Endothelial cell of umbilical vein (primary cell): Measurements from ENCODE around the gene KRT79. TPM values are rescaled to one million over a fixed set of nuclear protein-coding genes. Genes with fewer than 3 reads are reported as not detected.

Experiments
- BruUV-seq: library from RNA; stranded (reverse); fragments of 400-500 nt; replicated peaks from 2 replicates; lab custom pipeline; 2021; lab: Mats Ljungman, UMichigan
- CTCF ChIA-PET: fragments of 300-600, 350-600 bp; sonication (Branson Sonifier 250); formaldehyde crosslinking; loops from one replicate; lab custom pipeline; 2021; ENCODE audit warnings: antibody characterized with exemption, inconsistent platforms; lab: Charles Lee
- POLR2A ChIA-PET: fragments of 300-600, 350-600 bp; sonication (Branson Sonifier 250); formaldehyde crosslinking; loops from one replicate; lab custom pipeline; 2021; ENCODE audit warnings: antibody characterized with exemption, inconsistent platforms; lab: Charles Lee
- DNase-seq: peaks from one replicate; pipeline ENCODE4 v3.0.0-alpha.2; 2011; ENCODE audit warnings: low read depth, low spot score
- FAIRE-seq: peaks from 2 replicates; lab custom pipeline; 2011; peaks lifted over from hg19 to GRCh38; lab: Jason Lieb, UNC
- H2AFZ ChIP-seq: 2 replicates; pipeline ENCODE4 v1.6.0; 2012; ENCODE audit warnings: low read depth, low read length, control low read depth, inconsistent platforms
- H3K27ac ChIP-seq: 2 replicates; pipeline ENCODE4 v1.5.1; 2011; ENCODE audit warnings: low read depth, mild to moderate bottlenecking, control low read depth, low read length, moderate library complexity; ENCODE audit not compliant: insufficient read depth
- H3K27me3 ChIP-seq, 2 experiments: 2 replicates each; pipeline versions ENCODE4 v1.6.0 to v1.6.1; 2011; ENCODE audit warnings: low read length in 2 of 2, mixed read lengths in 1 of 2; ENCODE audit not compliant: control insufficient read depth in 2 of 2, insufficient read depth in 2 of 2
- H3K36me3 ChIP-seq, 2 experiments: 2 replicates in 1 of 2; 3 replicates in 1 of 2; pipeline ENCODE4 v1.5.1; 2011; ENCODE audit warnings: low read length in 2 of 2, mild to moderate bottlenecking in 1 of 2, moderate library complexity in 1 of 2; ENCODE audit not compliant: control insufficient read depth in 2 of 2, insufficient read depth in 2 of 2; ENCODE audit errors: extremely low read depth in 1 of 2
- H3K4me1 ChIP-seq: 3 replicates; pipeline ENCODE4 v1.5.1; 2011; ENCODE audit warnings: mild to moderate bottlenecking, low read length; ENCODE audit not compliant: control insufficient read depth, insufficient read depth; ENCODE audit errors: extremely low read depth
- H3K4me2 ChIP-seq: 2 replicates; pipeline ENCODE4 v1.6.1; 2011; ENCODE audit warnings: low read length, control low read depth, mixed read lengths; ENCODE audit not compliant: insufficient read depth
- H3K4me3 ChIP-seq, 3 experiments: fragments of 200-600 bp in 1 of 3; sonication (generic), shearing (Covaris generic) in 1 of 3; replicated peaks in 1 of 3; 2 replicates each; pipeline ENCODE4 v1.5.1; 2011 to 2016; ENCODE audit warnings: control low read depth in 3 of 3, low read length in 3 of 3, mild to moderate bottlenecking in 2 of 3, inconsistent platforms in 1 of 3, low read depth in 1 of 3, moderate library complexity in 1 of 3; ENCODE audit not compliant: insufficient read depth in 1 of 3
- H3K79me2 ChIP-seq: 2 replicates; pipeline ENCODE4 v1.6.0; 2012; ENCODE audit warnings: low read length, inconsistent platforms; ENCODE audit not compliant: control insufficient read depth, insufficient read depth
- H3K9ac ChIP-seq: replicated peaks from 2 replicates; pipeline ENCODE3; 2011; ENCODE audit warnings: low read length, control low read depth; ENCODE audit not compliant: insufficient read depth; ENCODE audit errors: extremely low read depth
- H3K9me1 ChIP-seq: replicated peaks from 3 replicates; pipeline ENCODE4 v1.6.0; 2011; ENCODE audit warnings: mild to moderate bottlenecking, low read length; ENCODE audit not compliant: control insufficient read depth, insufficient read depth; ENCODE audit errors: extremely low read depth
- H3K9me3 ChIP-seq: replicated peaks from 2 replicates; pipeline ENCODE4 v1.5.1; 2012; ENCODE audit warnings: low read length, inconsistent platforms; ENCODE audit not compliant: control insufficient read depth, insufficient read depth
- H4K20me1 ChIP-seq: replicated peaks from 2 replicates; pipeline ENCODE3; 2011; ENCODE audit warnings: mild to moderate bottlenecking, low read length; ENCODE audit not compliant: control insufficient read depth, insufficient read depth; ENCODE audit errors: extremely low read depth
- EZH2 ChIP-seq: IDR thresholded peaks from 2 replicates; pipeline ENCODE4 v1.6.1; 2012; ENCODE audit warnings: borderline replicate concordance, low read depth, mild to moderate bottlenecking, moderate library complexity, low read length, inconsistent platforms; ENCODE audit not compliant: severe bottlenecking
- FOS ChIP-seq: IDR thresholded peaks from 2 replicates; pipeline ENCODE4 v1.6.1; 2011; ENCODE audit warnings: mild to moderate bottlenecking, low read length, moderate library complexity, borderline replicate concordance; ENCODE audit not compliant: insufficient read depth
- GATA2 ChIP-seq: IDR thresholded peaks from 2 replicates; pipeline ENCODE4 v1.7.0; 2011; ENCODE audit warnings: low read depth, mild to moderate bottlenecking, moderate library complexity, mixed read lengths, low read length; ENCODE audit not compliant: insufficient read length, insufficient read depth
- JUN ChIP-seq: IDR thresholded peaks from 2 replicates; pipeline ENCODE4 v1.6.1; 2011; ENCODE audit warnings: borderline replicate concordance, low read depth; ENCODE audit not compliant: insufficient read length, insufficient read depth
- MAX ChIP-seq: IDR thresholded peaks from 2 replicates; pipeline ENCODE4 v1.6.1; 2011; ENCODE audit not compliant: insufficient read depth, insufficient read length
- MYC ChIP-seq: IDR thresholded peaks from one replicate; pipeline ENCODE4 v1.6.1; 2011; ENCODE audit warnings: mild to moderate bottlenecking, low read depth, low read length
- POLR2A ChIP-seq: IDR thresholded peaks from 2 replicates; pipeline ENCODE4 v1.6.1; 2012; ENCODE audit warnings: low read depth, mild to moderate bottlenecking, control low read depth, low read length
- POLR2AphosphoS5 ChIP-seq: IDR thresholded peaks from 2 replicates; pipeline ENCODE4 v1.6.1; 2012; ENCODE audit warnings: low read depth, mild to moderate bottlenecking, control low read depth, low read length, moderate library complexity; ENCODE audit not compliant: insufficient read depth
- dilution Hi-C: fragments of 300-500 bp; cut with MboI; formaldehyde crosslinking; loops from one replicate; pipeline ENCODE4 v1.15.0; 2019; ENCODE audit warnings: low sequenced_read_pairs; ENCODE audit not compliant: extremely low pct_ligation_motif_present
- intact Hi-C: fragments of 100-400 bp; cut with micrococcal nuclease; formaldehyde crosslinking; loops from one replicate; pipeline ENCODE4 v1.10.0; 2022
- polyA plus RNA-seq, 4 experiments: library from polyadenylated mRNA; depleted of rRNA in 3 of 4; stranded (reverse) in 3 of 4; unstranded in 1 of 4; fragments of >200 nt; gene quantifications; 2 replicates each; pipeline versions ENCODE4 v1.2.1 to v1.2.3, GENCODE V29; 2011 to 2012; ENCODE audit warnings: missing spikeins in 1 of 4
- total RNA-seq: library from RNA; stranded (reverse); gene quantifications from 2 replicates; pipeline ENCODE4 v1.2.3, GENCODE V29; 2021
- TF ChIP-seq, protein P1 (sequence below), 2 donors: IDR thresholded peaks; 1 replicate in 1 of 2; 2 replicates in 1 of 2; pipeline ENCODE4 v1.5.1; 2011; ENCODE audit warnings: low read length in 2 of 2, mild to moderate bottlenecking in 2 of 2, moderate library complexity in 2 of 2, control low read depth in 1 of 2, inconsistent platforms in 1 of 2, low read depth in 1 of 2; ENCODE audit not compliant: insufficient read depth in 1 of 2; ENCODE audit errors: extremely low read depth in 1 of 2

KRT79 gene
- total and polyA plus RNA-seq, 2 donors (not counting 3 experiments of a cell fraction or from before 2014, with no cell fraction given), result not detected

DNA sequence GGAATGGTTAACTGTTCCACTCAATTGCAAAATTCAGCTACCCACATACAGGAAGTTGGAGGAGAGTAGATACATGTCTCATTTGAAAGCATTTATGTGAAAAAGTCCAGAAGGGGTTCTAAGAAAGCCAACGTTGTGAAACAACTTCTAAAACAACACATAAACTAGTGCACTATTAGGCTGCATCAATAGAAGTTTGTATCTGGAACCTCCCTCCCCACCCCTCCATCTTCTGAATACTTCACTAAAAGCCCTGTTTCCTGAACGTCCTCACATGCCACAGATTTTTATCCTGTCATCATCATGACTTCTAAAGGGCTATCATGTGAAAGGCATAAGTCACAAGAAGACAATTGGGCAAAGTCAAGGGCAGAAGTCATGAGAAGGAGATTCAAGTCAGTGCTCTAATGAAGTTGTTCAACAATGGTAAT is 5.5 kb downstream of the KRT79 start:
- H3K4me3 ChIP-seq, result no peak overlapping the region
- DNase-seq (no peak), FAIRE-seq (no peak)
- intact Hi-C loops (no loop called here), dilution Hi-C loops (no loop called here)
- ChIA-PET CTCF (no interaction called here), POLR2A (no interaction called here)
- H3K36me3 ChIP-seq, result no peaks in the 10 kb centered on the region
- TF ChIP-seq JUN (no peak), GATA2 (no peak), POLR2A (no peak), MAX (no peak), POLR2AphosphoS5 (no peak), FOS (no peak), MYC (no peak), EZH2 (no peak)
- TF ChIP-seq, protein P1, sequence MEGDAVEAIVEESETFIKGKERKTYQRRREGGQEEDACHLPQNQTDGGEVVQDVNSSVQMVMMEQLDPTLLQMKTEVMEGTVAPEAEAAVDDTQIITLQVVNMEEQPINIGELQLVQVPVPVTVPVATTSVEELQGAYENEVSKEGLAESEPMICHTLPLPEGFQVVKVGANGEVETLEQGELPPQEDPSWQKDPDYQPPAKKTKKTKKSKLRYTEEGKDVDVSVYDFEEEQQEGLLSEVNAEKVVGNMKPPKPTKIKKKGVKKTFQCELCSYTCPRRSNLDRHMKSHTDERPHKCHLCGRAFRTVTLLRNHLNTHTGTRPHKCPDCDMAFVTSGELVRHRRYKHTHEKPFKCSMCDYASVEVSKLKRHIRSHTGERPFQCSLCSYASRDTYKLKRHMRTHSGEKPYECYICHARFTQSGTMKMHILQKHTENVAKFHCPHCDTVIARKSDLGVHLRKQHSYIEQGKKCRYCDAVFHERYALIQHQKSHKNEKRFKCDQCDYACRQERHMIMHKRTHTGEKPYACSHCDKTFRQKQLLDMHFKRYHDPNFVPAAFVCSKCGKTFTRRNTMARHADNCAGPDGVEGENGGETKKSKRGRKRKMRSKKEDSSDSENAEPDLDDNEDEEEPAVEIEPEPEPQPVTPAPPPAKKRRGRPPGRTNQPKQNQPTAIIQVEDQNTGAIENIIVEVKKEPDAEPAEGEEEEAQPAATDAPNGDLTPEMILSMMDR (IDR thresholded peaks at IDR 0.05; ENCODE audit: extremely low read depth in 1 of 2, insufficient read depth in 1 of 2, low read depth in 1 of 2, low read length in 2 of 2), result no peak
- BruUV-seq, result no TSS peak
- H4K20me1 ChIP-seq, result no peaks in the 10 kb centered on the region
- H3K9me3 ChIP-seq, result no peaks in the 10 kb centered on the region
- H3K27me3 ChIP-seq, result peaks cover 2 to 3% of the 10 kb centered on the region in 2 experiments
- H2AFZ ChIP-seq, result no peak overlapping the region
- no peaks in the 10 kb centered on the region for H3K9me1 ChIP-seq
- H3K4me2 ChIP-seq, result no peak overlapping the region
- H3K4me1 ChIP-seq, result no peaks in the 10 kb centered on the region
- no peak overlapping the region for H3K9ac ChIP-seq
- no peak overlapping the region for H3K27ac ChIP-seq
- no peaks in the 10 kb centered on the region for H3K79me2 ChIP-seq
